Dermis blood vessel endothelial cell (primary cell): ENCODE data around the gene ERI3. TPM values are rescaled to one million over a fixed set of nuclear protein-coding genes. Genes with fewer than 3 reads are reported as not detected.

Experiments
- DNase-seq: peaks from one replicate; pipeline ENCODE4 v3.0.0; 2010
- total RNA-seq: library from RNA; depleted of rRNA; stranded (reverse); fragments of >200 nt; gene quantifications from 2 replicates; pipeline ENCODE4 v1.2.3, GENCODE V29; 2014

ERI3 gene
- total RNA-seq, 1 donor from 2014 or later, result 36.6 TPM

DNA sequence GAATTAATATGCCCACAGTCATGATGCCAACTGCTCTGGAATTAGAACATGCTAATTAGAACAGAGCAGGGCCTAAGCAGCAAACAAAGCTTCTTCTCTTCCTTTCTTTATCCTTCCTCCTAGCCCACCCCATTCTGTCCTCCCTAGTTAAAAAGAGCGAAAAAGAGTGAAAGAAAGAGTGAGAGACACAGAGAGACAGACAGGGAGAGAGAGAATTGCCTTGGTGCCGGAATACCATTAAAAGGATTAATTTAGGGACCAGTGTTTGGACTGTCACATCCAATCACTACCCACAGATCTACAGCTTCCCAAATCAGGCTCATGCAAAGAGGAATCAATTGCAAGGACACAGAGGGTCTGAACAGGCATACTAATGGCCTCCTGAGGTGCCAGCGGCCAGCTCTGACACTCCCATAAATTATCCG is 7.0 kb downstream of the ERI3 start:
- no peak for DNase-seq

DNA sequence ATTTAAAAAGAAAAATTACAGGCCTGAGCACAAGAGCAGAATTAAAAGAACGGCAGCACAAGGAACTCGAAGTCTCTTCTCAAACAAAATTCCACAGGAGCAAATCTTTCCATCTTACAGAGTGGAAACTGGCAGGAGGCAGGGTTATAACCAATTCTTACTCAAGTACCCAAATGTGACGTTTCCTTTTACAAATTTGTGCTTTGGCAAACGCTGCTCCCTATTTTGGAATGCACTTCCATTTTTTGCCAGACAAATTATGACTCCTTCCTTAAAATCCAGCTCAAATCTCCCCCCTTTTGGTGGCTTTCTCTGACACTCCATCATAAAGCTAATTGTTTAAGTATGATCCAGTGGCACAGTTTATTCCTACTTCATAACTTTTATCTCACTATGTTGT is 7.8 kb downstream of the ERI3 start:
- DNase-seq, result no peak

DNA sequence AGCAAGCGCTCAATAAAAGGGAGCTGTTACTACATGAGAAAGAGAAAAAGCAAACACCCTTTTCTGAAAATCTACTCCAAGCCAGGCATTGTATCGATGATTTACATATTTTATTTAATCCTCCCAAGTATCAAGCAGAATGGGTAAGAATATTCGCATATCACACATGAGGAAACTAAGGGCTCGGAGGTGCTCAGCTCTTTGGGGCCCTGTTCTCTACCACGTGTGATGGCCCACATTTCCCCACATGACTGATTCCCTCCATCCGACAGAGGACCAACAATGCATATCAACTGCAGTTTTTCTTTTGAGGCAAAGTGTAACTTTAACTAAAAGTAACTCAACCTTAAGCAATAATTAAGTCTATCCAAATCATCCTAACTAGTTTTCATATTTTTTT is 8.2 kb downstream of the ERI3 start:
- no peak for DNase-seq

DNA sequence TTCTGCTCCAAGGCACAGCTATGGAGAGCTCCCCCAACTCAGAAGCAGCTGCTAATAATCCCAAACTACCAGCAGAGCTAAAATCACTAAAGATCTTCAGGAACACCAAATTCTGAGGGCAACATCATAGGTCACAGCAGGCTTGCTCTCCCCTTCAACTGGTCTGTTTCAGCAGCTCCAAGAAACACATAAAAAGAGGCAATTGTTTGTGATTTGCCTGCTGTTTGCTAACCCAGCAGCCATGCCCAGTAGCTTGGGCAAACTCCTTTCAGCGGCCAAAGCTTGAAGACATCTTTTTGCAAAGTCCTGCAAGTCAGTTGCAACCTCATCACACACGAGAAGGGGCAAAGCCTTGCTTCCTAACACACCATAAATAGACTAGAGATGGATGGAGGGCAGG is 8.9 kb downstream of the ERI3 start:
- DNase-seq, result no peak

DNA sequence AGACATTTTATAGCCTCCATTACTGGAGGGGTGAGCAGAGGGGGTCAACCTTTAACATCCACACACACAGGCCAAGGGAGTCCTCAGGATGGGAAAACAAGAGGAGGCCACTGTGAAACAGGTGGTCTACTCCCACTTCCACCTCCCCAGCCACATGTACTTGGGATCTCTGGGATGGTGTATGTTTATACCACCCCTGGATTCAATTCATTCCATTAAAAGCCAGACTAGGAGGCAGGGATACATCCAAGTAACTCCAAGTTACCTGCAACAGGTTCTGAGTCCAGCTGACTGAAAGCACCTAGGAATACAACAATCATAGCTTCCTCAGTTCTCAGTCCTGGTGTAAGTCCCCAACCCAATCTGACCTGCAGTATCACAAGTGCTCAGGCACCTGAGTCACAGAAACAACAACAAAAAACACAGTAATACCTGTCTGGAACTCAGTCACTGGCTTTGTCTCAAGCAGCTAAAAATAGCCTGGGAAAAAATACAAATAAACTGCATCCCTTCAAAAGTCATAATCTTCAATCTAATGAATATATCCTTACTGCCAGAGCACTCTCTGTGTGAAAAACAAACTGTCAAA is 9.8 kb downstream of the ERI3 start:
- DNase-seq, result no peak

DNA sequence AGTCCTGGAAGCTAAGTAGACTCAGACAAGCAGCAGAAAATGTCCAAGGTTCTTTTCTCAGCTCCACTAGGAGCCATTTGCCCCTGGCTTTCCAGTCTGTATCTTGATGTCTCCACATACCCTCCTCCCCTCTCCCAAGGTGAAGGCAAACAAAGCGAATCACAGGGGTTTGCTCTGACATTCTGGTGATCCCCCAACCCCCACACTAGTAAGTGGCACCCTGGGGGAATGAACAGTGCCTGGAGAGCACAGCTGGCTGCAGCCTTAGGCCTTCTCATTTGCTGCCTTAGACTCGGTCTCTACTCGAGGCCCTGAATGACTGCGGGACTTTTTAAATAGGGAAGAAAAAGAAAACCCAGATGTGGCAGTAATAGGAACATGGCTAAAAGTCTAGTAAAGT is 15.3 kb downstream of the ERI3 start:
- DNase-seq, result no peak

DNA sequence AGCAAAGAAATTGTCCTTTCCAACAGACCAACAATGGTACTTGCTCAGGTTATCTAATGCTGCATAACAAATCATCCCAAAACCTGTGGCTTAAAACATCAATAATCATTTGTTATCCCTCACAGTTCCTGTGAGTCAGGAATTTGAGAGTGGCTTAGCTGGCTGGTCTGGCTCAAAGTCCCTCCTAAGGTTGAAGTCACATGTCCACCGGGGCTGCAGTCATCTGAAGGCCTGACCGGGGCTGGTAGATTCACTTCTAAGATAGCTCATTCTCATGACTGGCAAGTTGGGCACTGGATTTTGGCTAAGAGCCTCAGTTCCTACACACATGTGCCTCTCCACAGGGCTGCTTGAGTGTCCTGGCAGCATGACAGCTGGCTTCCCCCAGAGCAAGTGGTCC is 16.9 kb downstream of the ERI3 start:
- DNase-seq, result no peak

DNA sequence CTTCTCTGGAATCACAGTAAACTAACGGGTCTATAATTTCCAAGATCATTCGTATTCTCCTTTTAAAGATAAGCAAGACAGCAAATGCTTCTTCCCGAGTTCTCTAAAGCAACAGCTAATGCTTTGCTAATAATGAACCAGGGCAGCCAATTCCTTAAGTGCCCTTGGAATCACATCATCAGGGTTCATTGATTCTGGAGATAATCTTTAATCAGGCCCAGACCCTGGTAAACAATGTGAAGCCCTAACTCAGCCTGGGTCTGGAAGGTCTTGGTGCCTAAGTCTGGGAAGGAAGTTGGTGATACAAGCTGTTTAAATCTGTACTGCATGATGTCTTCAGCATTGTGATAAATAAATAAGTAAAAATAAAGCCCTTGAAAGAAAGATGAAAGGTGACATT is 18.4 kb downstream of the ERI3 start:
- no peak for DNase-seq

DNA sequence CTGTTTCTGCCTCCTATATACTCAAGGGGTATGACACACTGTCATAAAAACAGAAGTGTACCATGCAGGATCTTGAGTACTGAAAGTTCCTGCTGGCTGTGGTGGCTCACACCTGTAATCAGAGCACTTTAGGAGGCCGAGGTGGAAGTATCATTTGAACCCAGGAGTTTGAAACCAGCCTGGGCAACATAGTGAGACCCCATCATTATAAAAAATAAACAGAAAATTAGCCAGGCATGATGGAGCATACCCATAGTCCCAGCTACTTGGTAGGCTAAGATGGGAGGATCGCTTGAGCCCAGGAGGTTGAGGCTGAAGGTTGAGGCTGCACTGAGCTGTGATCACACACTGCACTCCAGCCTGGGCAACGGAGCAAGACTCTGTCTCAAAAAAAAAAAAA is 20.1 kb downstream of the ERI3 start:
- DNase-seq, result no peak

DNA sequence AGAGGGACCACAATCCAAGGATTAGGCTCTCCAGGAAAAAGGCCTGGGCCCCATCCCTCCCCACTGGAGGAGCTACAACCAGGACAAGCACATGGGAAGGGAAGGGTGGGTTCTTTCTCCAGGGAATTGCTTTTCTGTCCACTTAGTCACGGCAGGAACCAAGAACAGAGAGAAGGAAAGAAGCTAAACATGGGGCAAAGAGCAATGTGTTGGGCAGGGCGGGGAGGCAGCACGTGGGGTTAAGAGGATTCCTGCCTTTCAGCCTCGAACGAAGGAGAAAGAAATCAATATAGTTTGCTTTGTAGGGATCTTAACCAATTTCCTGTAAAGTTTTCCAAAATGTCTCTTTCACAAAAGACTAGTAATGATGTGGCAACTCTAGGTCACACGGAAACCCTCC is 21.7 kb downstream of the ERI3 start:
- DNase-seq, result no peak

DNA sequence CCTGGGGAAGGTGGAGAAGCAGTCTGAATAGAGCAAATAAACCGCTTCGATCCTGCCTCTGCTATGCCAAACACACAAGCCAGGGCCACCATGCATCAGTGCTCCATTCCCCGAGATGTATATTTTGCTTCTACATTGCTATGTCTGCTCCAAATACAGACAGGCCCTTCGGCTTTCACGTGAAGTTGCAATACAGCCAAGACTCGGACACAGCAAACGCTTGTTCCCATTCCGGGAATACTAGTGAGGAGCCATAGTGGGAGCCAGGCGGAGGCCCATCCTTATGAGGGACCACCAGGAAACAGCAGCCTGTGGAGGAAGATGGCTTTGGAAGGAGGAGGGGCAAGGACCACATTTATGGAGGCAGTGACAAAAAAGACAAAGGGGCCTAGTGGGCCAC is 22.6 kb downstream of the ERI3 start:
- no peak for DNase-seq

DNA sequence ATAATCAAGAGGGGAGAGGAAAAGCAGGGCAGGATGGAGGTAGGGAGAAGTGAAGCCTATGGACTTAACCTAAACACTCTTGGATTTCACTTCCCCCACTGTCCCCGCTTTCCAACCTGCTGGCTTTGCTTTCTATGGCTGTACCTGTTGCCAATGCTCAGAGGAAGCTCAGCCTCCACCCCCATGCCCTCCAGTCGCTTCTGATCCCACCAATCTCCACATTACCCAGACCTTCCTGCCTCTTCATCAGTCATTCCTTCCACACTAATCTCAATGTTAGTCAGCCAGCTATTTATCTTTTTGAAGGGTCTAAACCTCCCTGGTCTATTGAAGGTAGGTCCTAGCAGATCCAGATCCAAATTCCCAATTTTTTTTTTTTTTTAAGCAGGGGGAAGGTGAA is 24.1 kb downstream of the ERI3 start:
- DNase-seq, result no peak

DNA sequence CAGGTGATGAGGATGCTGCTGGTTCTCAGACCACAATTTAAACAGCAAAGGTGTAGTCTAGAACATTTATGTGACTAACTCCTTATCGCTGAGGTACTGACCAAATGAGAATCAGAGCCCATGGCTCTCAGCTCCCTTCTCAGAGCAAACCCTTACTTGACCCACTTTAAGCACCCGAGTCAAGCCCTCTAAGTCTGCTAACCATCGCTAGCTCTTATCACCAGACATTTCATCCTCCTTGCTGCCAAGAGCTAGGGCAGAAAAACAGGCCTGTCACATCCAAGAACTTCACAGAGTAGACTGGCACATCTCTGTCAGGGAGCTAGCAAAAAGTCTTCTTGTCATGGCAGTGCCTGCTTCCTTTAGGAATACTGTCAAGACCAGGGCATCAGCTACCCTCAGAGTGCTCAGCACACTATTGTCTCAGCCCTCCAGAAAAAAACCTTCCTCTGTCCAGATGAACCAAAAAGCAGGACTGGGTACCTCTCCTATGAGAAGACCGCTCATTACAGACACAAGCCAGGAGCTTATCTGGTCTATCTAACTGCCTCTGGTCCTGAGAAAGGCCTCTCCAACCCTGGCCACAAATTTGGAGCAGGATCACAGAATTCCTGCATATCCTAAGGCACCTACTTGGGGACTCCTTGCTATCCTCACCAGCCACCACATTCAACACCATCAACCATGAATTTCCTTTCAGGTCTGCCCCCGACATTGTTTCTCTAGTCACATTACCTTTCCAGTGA is 26.2 kb downstream of the ERI3 start:
- no peak for DNase-seq

DNA sequence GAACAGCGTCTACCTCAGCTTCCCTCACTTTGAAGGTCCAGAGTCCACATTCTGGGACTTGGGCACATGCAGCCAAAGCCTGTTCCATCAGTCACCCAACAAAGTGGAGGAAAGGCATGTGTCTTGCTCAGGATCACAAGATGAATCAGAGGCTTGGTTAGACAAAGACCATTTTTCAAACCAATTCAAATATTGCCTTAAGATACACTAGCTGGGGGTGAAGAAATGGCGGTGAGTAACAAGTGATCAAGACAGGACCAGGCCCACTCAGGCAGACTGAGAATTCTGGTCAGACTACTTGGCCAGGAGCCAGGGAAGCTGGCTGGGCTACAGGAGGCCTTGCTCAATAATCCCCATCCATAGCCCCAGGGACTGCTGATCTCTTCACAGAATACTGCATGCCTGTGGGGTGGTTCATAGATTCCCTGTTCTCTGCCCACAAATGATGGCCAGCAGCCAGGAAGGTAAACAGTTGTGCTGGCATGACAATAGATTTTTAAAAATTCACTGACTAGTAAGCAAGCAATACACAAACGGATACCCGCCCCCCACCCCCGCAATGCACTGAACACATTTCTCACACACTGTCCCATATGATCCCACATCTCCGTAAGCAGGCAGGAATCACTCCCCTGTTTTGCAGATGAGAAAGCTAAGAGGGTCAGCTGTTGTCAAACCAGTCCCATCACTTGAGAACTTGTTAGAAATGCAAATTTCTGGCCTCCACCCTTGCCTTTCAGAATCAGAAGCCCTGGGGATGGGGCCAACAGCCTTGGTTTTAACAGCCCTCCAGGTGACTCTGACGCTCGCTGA is 27.2 kb downstream of the ERI3 start:
- peak; percentile 97 for DNase-seq

DNA sequence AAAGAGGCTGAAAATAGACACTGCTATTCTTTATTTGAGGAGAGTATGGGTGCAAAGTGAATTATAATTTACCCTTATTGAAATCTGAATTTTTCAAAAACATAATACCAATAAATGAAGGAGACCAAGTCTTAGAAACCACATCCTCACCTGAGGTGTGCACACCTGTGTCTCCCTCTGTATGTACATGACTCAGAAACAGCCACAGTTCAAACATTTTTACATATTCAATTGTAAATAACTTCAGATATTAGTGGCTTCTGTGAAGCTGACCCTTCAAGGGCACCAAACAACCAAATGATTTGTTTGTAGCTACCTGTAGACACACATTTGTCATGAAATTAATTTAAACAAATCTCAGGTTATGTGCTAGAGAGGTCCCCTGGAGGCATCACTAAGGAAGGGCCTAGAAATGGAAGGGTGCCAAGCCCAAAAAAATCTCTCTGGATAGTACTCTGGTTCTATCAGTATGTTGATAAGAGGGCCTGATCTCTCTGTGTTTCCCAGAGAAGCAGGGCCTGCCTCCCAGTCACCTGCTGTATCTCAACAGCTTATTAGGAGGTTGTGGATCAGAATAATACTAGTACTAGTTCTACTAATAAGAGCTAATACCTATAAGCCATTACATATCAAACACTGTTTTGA is 28.1 kb downstream of the ERI3 start:
- DNase-seq, result no peak

DNA sequence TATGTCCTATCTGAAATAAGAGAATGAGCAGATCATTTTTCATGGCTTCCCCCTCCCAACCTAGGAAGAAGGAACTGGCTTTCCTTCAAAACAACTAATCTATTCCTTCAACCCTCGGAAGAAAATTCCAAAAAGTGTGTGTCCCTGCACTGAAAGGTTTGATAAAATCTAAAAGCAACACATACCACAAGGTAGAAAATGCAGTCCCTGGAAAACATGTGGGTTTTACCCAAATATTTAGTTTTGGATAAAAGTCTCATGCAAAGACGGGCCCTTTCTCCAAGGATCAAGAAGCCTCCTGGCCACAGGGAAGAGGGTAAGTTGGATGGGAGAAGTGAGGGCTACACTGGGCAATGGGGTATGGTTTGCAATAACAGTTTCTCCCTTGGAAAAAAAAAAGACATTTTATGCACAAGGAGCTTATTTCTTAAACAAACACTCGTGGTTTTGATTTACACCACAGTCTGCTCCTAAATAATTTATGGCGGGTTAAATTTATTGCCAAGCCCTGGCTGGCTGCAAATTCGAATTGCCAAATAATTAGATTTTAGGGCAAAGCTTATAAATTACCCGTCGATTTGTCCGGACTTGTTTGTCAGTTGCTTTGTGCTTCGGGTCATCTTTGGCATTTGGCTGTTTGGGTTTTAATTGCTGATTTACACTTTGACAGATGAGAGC is 28.9 kb downstream of the ERI3 start:
- no peak for DNase-seq

DNA sequence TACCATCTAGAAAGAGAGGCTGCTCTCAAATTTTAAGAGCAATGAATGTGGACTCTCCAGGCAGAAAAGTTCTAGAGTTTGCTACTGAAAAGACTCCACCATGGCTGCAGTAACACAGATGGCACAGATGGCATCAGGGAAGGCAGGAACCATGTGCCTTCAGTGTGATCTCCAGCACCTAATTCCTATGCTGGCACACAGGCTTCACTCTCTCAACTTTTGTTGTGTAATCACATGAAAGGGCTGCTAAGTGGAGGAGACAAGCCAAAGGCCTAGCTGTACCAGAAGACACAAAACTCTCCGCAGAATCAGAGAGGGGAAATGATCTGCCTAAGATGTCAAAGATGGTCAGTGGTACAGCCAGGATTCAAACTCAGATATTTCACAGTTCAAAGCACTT is 31.1 kb downstream of the ERI3 start:
- no peak for DNase-seq

DNA sequence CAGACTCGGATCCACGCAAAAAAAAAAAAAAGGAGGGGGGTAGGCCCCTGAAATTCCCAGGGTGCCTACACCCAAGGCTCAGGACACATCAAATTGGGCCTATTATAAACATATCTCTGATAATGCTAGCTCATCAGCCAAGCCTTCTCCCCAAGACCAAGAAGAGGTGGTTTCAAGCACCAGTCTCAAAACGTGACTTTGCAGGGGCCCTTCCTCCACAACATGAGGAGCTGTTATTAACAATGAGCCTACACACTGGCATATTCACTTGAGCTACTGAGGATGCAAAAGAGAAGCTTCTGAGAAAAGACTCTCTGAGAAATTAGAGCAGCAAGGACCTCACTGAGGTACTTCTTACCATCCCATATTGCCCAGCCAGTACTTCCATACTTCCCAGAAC is 32.7 kb downstream of the ERI3 start:
- no peak for DNase-seq

DNA sequence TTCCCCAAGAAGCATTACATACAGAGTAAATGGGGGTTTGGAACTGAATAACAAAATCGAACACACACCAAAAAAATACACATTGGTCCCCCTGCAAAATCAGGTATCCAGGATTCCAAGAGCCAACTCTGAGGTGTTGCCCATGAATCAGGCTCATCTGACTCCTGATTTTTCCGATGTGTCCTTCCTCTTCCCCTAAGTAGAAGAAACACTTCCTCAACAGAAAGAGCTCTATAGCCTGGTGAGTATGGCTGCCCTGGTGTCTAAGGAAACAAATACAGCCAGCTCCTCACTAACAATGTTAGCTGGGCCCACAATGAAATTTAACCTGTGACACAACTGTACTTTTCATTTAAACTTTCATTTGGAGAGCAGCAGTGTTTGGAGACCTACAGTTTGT is 33.6 kb downstream of the ERI3 start:
- no peak for DNase-seq

DNA sequence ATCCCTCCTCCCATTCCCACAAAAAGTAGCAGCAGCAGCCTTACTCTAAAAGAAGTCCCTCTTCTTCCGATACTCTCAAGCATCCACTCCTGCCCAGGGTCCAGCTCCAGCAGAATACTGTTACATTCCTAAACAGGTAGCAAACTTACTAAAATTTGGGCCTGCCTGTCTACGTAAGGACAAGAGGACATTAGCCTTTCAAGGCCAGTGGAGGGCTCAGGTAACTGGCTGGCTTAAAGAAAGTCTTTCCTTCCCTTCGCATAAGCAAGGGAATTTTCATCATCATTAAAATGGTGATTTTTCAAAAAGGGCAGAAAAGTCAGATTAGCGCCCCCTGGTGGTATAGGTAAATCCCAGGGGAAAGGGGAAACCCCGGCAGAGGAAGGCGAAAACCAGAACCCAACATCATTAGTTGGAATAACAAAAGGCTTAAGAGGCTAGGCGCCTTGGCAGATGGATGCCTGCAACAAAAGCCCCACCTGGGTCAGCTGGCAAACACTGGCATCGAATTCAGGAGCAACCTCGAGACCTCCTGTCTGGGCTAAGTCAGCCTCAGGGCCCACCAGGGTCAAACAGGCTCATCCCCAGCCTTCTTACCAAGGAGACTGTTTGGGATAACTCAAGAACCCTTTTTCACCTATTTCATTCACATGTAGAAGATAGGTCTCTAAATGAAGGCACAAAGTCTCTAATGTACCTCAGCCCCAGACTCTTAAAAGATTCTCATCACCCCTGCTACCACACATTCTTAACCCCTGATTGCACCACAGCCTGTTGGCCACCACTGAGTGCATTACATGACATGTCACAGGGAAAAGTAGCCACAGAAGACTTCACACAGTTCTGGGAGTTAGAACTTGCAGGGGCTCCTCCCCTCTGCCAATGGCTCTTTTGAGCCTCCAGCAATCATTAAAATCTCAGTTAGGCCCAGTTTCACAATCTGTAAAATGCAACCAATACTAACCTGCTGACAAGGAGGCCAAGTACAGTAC is 36.7 kb downstream of the ERI3 start:
- peak; percentile 62 for DNase-seq

DNA sequence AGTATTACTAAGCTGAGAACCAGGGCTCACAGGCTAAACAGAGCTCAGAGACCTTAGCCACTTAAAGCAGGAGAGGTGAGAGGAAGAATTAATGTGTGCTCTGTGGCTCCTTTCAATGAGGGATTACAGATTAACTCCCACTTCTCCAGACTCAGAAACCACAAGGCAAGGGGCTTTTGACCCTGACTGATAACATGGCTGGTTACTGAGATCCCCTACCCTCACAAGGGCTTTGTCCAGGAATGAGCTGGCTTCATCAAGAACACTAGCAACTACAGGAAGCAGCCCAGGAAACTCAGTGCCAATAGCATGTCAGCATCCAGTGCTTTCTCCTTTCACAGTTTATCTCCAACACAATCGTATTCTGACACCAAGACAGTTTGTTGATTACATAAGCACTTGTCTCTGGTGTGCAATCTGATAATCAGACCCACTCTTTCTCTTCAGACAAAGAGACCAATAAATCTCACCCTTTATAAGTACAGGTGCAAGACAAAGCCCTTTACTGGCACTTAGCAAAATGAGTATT is 38.8 kb downstream of the ERI3 start:
- DNase-seq, result peak; percentile 59
